GM19452 (cell line): ENCODE data around the gene SPATA6L.
A peak's percentile ranks its signal among the peaks of the same experiment; 100 is the strongest.
"Not testable (repeated sequence)": the region's sequence is repeated elsewhere in the genome, so short reads cannot be mapped to it uniquely, and the experiment has no call there.

Experiments used
- ATAC-seq: cut with Tn5 transposase; IDR thresholded peaks from one replicate; pipeline ENCODE4 v1.9.1; 2021; ENCODE audit not compliant: unreplicated experiment

Gene SPATA6L

DNA sequence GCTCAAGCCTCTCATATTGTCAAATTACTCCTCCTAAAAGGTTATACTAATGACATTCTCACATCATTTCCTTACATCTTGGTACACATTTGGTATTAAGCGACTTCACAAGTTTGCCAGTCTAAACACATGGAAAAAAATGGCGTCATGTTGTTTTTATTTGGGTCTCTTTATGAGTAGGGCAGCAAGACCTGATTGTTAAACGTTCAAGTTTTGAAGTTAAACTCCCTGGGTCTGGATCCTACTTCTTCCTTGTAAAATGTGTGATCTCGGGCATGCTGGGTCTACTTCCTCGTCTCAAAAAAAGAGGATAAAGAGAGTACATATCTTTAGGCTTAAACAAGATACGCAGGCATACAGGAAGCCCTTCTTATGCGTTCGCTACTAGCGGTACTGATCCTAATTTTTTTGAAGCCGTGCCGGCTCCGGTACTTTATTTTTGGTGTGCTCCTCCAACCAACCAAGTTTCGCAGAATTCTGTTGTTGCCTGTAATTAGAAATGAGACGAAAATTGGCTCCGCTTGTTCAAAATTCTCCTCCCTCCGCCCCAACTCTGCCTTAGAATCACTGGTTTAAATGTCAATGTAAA is 12.5 kb upstream of the SPATA6L start:
- ATAC-seq, result peak; percentile 6

DNA sequence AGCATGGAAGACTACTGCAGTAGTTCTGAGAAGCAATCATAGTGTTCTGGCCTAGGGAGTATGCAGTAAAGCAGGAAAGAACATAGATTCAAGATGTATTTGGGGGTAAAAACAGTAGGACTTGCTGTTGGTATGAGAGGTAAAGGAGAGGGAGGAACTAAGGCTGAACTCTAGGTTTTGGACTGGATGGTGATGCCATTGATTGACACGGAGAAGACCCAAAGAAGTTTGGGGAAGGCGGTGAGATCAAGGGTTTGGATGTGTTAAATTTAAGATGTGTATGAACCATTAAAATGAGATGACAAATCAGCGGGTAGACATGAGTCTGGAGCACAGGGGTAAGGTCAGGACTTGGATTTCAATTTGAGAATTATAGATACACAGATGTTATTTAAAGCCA is 11.1 kb upstream of the SPATA6L start:
- ATAC-seq, result no peak

DNA sequence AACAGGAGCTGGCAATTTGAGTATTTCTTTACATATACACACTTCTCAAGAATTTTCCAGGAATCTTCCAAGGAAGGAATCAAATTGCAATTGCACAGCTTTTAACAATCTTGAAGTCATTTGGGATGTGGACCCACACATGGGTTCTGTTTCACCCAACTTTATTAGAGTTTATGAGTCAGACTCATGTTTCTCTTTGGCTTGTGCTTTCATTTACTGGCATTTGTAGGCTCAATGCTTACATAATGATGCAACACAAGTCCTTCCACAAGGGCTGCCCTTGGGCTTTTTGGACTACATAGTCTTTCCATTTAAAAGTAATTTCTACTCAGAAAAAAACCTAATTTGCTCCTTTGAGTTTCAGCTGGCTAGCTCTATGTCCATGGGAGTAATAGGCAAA is 8.5 kb upstream of the SPATA6L start:
- no peak for ATAC-seq

DNA sequence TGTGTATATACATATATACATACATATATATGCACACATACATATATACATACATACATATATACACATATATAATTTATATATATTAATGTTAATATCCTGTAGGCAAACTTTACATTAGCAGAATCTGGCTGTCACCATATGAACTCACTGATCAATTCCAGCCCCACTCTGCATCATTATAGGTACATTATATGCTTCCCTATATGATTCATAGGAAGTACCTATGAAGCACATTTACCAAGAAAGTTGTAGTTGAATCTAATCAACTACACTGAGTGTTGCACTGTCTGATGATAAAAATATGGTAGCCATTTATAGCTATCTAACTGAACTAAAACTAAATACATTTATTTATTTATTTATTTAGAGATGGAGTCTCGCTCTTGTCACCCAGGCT is 5.5 kb upstream of the SPATA6L start:
- no peak for ATAC-seq

DNA sequence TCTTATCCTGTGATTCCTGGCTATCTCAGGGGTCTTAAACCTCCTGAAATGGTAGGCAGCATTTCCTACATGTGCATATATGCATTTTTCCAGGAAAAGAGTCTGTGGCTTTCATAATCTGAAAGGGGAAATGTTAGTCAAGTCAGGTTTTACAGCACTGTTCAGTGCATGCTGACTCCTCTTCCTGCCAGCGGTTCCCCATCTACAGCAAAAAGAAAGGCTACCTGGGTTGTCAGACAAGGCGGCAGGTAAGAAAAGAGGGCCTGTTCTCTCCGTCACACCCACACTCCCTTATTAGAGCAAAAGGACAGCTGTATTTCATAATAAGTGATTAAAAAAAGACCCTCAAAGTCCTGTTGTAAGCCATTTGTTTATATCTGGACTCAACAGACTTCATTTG is 4.3 kb upstream of the SPATA6L start:
- no peak for ATAC-seq

DNA sequence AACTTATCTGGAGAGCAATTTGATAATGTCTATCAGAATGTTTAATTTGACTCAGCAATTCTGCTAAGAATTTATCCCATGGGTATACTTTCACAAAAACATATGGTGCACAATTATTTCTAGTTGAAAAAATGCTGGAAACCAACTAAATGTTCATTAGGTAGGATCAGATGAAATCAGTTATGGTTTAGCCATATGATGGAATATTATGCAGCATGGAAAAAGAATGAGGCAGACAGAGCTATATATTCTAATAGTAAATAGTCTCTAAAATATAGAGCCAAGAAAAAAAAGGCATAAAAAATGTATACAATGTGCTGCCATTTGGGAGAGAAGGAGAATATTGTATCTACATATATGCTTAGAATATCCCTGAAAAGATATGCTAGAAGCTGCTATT is 3.6 kb upstream of the SPATA6L start:
- ATAC-seq, result no peak

DNA sequence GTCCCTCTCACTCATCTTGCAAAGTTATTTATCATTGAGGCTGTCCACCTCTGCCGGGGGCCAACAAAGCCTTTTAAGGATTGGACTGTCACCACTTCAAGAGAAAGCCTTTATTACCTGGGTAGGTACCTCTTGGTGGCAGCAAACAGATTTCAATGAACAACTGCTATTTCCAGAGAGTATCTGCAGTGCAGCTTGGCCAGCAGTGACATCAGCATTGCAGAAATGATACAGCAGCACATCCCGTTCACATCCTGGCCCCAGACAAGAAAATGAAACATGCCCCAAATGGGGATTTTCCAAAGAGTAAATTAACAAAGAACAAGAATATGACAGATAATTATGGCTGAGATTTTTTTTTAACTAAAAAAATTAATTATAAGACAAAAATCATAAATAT is 2.3 kb upstream of the SPATA6L start:
- no peak for ATAC-seq

DNA sequence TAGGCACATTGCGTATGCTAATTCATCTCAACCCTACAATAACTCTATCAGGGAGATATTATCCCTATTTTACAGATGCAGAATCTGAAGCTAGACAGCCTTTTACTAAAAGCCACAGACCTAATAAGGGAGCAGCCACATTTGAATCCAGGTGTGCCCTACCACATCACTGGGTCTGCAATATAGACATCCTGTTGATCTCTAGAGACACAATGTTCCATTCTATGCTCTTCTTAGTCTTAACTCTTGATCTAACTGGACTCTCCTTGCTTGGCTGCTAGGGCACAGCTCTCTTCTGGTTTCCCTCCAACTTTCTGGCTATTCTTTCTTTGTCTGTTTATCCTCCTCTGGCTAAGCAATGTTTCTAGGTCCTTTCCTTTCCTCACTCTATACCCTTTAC is 1.4 kb upstream of the SPATA6L start:
- ATAC-seq, result no peak

DNA sequence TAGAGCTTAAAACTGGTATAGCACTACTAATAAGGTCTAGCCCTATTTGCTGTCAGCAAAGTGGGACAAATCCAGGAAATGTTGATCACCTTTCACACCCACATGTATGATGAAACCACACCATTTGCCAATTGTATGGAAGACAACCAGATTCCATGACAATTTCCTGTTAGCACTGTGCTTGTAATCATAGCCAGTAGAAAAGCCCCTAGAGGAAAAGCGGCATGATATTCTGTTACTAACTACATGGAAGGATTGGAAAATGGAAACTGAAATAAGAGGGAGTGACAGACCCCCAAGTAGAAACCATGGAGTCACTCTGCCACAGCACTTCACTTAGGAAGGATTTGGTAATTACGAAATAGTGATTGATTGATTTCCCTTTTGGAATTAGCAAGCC is 923 bp downstream of the SPATA6L start:
- no peak for ATAC-seq

DNA sequence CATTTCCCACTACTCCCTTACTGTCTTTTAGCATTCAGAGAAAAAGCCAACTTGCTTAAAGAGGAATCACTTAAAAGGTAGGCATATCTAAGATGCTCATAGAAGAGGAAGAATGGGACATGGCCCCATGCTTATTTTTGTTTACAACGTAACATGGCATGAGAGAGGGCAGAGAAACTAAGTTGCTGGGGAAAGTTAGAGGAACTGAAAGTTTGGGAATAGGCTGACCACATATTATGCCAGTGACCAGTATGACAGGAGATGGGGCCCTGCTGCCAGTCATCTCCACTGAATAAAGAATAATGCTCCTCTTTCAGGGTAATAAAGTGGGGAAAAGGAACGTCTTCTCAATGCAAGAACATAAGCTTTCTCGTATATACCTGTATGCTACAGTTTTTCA is 2.3 kb downstream of the SPATA6L start:
- ATAC-seq, result no peak

DNA sequence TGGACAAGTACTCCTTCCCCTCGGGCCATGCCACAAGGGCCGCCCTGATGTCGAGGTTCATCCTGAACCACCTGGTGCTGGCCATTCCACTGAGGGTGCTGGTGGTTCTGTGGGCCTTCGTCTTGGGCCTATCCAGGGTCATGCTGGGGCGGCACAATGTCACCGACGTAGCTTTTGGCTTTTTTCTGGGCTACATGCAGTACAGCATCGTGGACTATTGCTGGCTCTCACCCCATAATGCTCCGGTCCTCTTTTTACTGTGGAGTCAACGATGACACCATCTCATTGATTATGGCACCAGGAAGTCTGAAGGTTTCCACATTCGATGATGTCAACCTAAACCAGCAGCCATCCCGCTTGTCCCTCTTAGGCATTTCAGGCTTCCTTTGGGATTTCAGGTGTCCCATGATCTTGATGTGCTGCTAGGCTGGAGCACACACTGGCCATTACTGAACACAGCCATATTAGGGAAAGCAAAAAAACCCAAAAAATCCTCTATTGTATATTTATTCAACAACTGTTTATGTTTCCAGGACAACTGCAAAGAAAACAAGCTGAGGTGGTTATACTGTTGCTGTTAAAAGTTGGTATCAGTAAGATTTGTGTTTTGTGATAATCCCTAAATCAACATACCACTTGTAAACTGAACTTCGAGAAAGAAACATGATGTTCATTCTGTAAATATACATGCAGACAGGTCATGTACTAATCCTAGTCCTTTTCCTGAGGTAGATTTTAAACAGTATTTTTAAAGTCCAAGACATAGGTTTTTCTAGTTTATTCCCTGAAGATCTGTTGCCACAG is 3.1 kb downstream of the SPATA6L start:
- ATAC-seq, result no peak

DNA sequence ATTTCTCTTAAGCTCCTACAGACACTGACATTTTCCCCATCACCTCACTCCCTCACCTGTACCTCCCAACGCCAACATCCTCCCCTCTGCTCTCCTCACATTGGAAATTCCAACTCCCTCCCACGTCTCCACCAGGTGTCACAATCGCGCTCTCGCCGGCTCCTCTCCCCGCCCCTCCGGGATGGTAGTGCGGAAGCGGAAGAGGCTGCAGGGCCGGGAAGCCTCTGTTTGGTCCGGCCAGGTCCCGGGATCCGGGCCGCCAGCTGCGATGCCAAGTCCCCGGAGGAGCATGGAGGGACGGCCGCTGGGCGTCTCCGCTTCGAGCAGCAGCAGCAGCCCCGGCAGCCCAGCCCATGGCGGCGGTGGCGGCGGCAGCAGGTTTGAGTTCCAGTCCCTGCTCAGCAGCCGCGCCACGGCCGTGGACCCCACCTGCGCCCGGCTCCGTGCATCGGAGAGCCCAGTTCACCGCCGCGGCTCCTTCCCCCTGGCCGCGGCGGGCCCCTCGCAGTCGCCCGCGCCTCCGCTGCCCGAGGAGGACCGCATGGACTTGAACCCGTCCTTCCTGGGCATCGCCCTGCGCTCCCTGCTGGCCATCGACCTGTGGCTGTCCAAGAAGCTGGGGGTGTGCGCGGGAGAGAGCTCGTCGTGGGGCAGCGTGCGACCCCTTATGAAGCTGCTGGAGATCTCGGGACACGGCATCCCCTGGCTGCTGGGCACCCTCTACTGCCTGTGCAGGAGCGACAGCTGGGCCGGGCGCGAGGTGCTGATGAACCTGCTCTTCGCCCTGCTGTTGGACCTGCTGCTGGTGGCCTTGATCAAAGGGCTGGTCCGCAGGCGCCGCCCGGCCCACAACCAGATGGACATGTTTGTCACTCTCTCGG is 3.9 kb downstream of the SPATA6L start, which contains the start of gene PLPP6:
Gene PLPP6, plus strand, starts transcription at position 187 of the 881 bp plus-strand sequence. Its CDS starts 82 bp downstream, at position 269.
- ATAC-seq, result peak; percentile 80

DNA sequence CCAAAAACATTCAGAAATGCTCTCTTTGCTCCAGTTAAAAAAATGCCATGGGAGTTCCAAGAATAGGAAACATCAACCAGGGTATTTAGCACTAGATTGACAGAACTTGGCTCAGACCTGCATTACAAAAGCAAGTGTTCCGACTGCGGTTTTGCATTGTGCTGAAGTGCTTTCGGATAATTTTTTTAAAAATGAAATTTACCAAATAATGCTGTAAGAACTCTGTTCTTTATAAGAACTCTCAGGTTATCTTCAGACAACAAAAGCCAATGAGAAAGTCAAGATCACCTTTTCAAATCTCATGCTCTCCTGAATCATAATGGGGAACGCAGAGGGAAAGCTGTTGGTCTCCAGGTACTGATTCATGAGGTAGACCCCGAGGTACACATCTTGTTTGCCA is 4.7 kb downstream of the SPATA6L start:
- ATAC-seq, result no peak

DNA sequence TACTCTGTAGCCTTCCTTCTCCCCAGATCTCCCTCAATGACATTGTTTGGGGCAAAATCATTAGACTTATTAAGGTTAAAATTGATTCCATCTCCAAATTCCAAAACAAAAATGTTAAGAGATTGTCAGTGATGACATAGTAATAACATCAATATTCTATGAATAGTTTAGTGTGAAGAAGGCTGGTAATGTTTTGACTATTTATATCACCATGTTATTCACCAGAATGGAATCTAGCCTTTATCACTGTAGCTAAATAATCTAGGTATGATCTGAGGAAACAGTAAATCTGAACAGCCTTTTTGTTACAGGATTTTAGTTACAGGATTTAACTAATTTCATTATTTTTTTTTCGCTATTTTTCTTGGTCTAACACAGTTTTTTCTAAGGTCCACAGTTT is 5.1 kb downstream of the SPATA6L start:
- ATAC-seq, result no peak

DNA sequence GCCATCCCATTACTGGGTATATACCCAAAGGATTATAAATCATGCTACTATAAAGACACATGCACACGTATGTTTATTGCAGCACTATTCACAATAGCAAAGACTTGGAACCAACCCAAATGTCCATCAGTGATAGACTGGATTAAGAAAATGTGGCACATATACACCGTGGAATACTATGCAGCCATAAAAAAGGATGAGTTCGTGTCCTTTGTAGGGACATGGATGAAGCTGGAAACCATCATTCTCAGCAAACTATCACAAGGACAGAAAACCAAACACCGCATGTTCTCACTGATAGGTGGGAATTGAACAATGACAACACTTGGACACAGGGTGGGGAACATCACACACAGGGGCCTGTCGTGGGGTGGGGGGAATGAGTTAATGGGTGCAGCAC is 5.6 kb downstream of the SPATA6L start:
- not testable (repeated sequence) for ATAC-seq

DNA sequence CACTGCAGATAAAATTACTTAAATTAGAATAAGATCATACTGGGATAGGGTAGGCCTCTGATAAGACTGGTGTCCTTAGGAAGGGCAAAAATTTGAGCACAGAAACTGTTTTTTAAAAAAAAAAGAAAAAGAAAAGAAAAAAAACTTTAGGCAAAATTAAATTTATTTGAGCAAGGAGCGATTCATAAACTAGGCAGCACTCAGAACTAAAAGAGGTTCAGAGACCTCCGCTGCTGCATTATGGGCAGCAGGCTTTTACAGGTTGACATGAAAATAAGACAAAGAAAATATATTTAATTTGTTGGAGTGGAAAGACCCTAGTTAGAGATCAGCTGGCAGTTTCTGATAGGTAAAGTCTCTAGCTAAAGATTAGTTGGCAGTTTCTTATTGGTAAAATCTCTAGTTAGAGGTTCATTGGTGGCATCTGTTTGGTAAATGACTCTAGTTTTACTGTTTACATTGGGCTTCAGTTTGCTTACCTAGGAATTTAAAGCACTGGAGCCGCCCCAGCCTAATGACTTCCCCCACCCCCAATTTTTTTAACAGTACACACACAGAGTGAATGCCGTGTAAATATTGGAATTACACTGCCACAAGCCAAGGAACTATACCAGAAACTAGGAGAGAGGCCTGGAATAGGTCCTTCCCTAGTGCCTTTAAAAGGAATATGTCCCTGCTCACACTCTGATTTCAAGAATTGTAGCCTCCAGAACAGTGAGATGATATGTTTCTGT is 8.7 kb downstream of the SPATA6L start:
- no peak for ATAC-seq

DNA sequence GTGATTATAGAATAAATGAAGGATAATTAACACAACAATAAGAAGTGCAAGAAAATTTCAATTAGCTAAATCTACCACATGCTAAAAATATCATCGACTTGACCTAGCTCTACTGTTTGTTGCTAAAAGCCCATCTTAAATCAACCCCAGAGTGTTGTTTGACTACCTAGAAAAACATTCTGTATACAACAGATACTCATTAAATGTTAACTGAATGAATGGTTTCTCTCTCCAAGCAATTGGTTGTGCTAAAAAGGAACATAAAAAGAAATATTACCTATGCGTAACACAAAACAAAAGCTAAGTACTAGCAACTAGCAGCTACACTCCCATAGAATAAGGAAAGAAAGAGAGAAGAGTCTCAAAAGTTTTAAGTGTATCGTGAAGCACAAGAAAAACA is 9.7 kb downstream of the SPATA6L start:
- no peak for ATAC-seq

DNA sequence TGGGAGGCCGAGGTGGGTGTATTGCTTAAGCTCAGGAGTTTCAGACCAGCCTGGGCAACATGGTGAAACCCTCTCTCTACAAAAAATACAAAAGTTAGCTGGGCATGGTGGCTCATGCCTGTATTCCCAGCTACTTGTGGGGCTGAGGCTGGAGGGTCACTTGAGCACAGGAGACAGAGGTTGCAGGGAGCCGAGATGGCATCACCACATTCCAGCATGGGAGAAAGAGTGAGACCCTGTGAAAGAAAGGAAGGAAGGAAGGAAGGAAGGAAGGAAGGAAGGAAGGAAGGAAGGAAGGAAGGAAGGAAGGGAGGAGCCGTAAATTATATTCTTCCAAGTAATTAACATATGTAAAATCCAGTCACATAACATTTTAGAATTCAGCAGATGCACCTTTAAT is 10.1 kb downstream of the SPATA6L start:
- not testable (repeated sequence) for ATAC-seq

DNA sequence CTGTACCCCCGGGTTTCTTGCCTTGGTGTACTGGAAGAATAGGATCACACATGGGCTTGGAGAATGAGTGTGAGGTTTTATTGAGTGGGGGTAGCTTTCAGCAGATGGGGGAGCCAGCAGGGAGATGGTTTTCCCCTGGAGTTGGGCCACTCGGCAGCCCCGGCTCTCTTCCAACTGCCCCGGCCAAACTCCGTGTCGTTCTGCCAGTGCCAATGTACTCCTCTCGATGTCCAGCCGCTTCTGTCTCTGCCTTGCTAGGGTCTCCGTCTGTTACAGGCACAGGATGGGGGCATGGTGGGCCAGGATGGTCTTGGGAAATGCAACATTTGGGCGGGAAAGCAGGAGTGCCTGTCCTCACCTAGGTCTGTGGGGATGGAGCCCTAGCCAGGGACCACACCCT is 11.7 kb downstream of the SPATA6L start:
- ATAC-seq, result no peak

DNA sequence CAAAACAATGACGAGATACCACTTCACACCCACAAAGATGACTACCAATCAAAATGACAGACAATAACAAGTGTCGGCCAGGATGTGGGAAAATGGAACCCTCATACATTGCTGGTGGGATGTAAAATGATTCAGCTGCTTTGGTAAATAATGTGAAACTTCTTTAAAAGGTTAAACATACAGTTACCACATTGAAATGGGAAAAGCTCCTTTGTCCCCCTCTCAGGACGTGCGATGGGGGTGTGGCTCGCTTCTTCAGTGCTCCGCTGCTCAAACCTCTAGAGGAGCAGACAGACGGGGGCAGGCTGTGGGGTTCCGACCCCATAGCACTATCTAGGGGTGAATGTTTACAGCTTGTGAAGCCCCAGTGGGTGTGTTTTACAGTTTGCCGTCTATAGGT is 12.2 kb downstream of the SPATA6L start:
- no peak for ATAC-seq

DNA sequence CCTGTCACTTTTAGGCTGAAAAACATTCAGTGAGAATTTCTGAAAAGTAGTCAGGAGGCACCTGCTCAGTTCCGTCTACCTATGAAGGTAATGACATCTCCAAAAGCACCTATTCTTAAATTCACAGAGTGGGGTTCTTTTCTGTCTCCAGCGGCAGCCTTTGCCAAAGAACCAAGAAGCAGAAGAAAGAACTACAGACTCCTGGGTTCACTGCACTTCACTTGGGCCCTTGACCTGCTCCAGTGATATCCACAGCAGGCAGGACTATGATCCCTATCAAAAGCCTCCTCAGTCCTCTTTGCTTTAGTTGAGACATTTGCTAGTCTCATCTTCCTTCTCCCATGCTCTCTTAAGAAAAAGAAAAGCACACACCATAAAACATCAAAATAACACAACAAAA is 23.9 kb downstream of the SPATA6L start:
- no peak for ATAC-seq
